Measurements from ENCODE around the gene NXPH4.

DNA sequence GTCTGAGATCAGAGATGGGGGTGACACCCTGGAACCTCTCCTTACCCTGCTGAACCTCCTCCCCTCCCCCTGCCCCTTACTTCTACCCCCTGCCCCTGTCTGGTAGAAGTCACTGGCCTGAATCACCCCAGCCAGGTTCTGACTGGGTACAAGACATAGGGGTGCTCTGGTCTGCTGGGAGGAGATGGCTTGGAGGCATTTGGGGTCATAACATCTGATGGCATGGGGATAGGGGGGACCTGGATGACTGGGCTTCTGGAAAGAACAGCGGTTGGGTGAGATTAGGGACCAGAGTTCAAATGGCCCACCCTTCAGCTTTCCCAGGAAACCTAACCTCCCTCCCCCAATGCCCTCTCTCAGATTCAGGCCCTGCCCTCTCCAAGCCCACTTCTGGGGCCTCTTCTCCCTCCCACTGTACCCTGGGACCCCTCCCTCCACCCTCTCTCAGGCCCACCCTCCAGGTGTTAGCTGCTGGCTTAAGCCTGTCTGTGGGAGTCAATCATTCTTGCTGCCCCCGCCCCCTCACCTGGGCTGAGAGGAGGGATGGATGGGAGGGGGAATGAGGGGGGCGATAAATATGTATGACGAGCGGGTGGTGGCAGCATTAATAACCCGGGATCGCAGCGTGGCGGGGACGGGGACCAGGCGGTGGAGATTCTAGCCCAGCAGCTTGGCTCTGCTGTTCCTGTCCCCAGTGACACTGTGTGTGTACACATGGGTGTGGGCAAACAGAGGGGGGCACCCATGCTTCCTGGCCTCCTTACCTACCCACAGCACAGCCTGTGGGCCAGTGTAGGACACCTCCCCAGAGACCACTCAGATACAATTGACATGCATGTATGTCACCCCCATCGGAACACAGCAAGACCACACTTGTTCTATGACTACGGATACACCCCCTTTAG lies 5.9 kb downstream of the NXPH4 start:
- TF ChIP-seq, protein P1, sequence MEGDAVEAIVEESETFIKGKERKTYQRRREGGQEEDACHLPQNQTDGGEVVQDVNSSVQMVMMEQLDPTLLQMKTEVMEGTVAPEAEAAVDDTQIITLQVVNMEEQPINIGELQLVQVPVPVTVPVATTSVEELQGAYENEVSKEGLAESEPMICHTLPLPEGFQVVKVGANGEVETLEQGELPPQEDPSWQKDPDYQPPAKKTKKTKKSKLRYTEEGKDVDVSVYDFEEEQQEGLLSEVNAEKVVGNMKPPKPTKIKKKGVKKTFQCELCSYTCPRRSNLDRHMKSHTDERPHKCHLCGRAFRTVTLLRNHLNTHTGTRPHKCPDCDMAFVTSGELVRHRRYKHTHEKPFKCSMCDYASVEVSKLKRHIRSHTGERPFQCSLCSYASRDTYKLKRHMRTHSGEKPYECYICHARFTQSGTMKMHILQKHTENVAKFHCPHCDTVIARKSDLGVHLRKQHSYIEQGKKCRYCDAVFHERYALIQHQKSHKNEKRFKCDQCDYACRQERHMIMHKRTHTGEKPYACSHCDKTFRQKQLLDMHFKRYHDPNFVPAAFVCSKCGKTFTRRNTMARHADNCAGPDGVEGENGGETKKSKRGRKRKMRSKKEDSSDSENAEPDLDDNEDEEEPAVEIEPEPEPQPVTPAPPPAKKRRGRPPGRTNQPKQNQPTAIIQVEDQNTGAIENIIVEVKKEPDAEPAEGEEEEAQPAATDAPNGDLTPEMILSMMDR (conservative IDR thresholded peaks at IDR 0.05), result no peak
- no peak for TF ChIP-seq EZH2 (IDR thresholded peaks at IDR 0.05; ENCODE audit: low read depth)

Measured in PC-9 (cell line).